AG08395 (cell line): ENCODE data around the gene INTS1.
A peak's percentile ranks its signal among the peaks of the same experiment; 100 is the strongest.

Experiments used
- DNase-seq: peaks from one replicate; pipeline ENCODE4 v3.0.0; 2012; ENCODE audit warnings: mixed read lengths, low spot score

The INTS1 gene

DNA sequence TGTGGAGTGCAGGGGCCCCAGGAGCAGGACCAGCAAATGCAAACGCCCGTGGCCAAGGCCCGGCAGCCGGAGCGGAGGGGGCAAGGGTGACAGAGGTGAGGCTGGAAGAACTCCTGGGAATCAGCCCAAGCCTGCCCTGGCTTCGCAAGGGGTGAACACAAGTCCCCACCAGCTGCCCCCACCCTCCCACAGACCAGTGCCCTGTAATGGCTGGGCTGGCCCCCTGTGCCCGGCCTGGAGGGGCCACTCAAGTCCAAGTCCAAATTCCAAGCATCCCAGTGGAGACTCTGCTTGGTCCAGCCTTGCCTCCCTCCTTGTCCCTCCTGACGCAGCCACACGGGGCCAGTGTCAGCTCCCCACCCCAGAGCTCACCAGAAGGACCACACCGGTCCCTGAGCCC, 73.0 kb downstream of the INTS1 start:
- DNase-seq, result no peak

- no peak for DNase-seq
Observed at GRCh38 chr7:1430056-1430845, 73.9 kb downstream of the INTS1 start.

DNA sequence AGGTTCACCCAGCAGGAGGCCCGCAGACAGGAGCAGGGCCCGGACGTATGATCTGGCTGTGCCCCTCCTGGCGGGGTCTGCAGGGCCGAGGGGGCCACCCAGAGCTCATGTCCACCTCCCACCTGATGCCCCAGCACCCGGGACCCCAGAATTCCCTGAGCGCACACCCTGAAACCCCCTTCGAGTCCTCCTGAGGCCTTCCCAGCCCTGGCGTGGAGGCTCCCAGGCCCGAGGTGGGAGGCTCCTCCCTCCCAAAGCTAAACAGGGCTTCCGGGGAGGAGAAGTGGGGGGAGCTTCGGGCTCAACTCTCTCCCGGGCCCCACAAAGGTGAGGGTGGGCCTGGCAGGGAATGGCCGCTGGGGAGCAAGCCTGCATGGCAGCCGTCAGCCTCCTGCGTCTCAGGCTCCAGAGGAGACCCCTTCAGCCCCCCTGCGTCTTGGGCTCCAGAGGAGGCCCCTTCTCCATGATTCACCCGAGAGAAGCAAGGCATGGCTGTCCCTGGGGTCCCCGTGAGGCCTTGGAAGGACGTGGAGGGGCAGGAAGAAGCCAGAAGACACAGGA, 75.2 kb downstream of the INTS1 start:
- DNase-seq, result no peak

DNA sequence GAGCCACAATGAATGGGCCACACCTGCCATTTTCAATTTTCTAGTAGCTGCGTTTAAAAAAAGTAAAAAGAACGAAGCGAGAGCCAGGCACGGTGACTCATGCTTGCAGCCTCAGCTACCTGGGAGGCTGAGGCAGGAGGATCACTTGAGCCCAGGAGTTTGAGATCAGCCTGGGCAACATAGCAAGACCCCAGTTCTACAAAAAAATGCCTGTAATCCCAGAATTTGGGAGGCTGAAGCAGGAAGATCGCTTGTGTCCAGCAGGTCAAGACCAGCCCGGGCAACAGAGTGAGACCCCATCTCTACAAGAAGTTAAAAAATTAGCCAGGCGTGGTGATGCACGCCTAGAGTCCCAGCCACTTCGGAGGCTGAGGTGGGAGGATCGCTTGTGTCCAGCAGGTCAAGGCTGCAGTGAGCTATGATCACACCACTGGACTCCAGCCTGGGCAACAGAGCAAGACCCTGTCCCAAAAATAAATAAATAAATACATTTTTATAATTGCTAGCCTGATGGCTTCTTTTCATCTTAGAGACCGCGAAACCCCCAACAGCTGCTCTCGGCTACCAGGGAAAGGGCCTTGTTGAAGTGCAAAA, 77.0 kb downstream of the INTS1 start:
- DNase-seq, result no peak

DNA sequence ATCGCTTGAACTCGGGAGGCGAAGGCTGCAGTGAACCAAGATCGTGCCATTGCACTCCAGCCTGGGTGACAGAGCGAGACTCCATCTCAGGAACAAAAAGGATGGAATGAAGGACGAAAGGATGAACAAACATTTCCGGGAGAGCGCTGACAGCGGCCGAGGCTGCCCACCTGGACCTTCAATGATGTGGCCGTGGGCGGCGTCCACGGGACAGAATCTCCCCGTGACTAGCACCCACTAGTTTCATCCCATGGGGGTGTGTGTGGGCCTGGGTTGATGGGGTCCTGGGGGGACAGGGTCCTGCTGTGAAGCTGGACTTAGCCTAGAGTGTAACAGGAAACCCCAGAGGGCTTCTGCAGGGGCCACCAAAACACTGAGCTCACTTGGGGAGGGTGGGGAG, 77.7 kb downstream of the INTS1 start:
- no peak for DNase-seq

DNA sequence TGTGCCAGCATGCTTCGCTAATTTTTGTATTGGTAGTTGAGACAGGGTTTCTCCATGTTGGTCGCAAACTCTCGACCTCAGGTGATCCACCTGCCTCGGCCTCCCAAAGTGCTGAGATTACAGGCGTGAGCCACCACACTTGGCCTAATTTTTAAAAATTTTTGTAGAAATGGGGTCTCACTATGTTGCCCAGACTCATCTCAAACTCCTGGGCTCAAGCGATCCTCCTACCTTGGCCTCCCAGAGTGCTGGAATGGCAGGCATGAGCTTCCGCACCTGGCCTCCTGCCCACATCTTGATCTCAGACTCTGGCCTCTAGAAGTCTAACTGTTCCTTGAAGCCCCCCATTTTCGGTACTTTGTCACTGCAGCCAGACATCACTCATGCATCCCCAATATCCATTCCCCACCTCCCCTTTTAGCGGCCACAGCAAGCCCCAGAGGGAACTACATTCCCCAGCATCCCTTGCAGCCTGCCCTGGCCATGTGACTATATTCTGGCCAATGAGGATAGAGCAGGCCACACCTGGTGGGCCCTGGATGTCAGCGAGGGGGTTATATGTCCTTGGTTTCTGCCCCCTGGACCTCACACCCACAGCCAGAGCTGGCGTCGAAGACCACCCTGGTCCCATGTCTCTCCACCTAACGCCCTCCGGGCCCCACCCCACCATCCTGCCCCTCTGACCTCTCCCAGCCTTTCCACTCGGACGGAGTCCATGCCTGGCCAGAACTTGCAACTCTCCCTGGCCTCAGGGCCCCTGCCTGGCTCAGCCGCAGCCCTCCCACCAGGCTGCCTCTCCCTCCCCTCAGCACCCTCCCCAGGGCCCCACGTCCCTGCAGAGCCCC, 78.7 kb downstream of the INTS1 start:
- DNase-seq, result peak; percentile 56

DNA sequence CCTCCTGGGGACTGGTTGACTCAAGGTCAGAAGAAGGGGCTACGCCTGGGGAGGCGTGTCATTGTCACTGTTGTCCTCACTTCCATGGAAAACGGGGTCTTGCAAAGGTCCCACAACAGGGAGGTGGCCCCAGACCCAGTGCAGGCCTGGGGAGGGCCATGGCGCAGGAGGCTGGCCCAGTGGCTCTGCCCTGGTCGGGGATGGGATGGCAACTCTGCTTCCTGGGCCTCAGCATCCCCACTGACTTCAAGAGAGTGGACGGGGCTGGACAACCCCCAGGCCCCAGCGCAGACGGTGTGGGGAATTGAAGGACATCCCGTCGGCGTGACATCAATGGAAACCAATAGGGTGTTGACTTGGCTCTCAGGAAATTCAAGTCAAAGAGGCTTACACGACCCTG, 80.1 kb downstream of the INTS1 start:
- DNase-seq, result no peak

- DNase-seq, result no peak
Observed at GRCh38 chr7:1423264-1423811, 80.9 kb downstream of the INTS1 start.

- DNase-seq, result no peak
Observed at GRCh38 chr7:1422512-1423263, 81.5 kb downstream of the INTS1 start.

DNA sequence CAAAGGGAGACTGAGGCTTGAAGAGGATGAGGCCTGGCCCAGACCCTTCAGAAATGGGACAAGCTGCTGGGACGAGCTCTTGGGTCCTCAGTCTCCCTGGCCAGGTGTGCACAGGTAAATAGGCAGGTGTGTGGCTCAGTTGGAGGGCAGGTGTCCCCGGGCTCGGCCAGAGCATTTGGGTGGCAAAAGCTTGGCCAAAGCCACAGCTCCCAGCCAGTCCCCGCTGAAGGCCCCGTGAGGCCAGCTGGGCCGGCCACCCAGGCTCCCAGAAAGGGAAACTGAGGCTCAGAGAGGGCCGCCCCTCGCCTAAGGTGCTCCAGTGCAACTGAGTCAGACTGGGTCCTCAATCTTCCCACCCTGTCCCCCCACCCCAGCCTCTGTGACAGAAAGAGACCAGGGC, 82.2 kb downstream of the INTS1 start:
- DNase-seq, result no peak

GRCh38 chr7:1421020-1421790, 83.0 kb downstream of the INTS1 start:
- no peak for DNase-seq
